ENCODE measurements around the gene NACA. TPM values are rescaled to one million over a fixed set of nuclear protein-coding genes. Genes with fewer than 3 reads are reported as not detected.
A peak's percentile ranks its signal among the peaks of the same experiment; 100 is the strongest.
"Not testable (repeated sequence)": the region's sequence is repeated elsewhere in the genome, so short reads cannot be mapped to it uniquely, and the experiment has no call there.

NACA gene
- total RNA-seq, 1 experiment from 2014 or later: 1,667 TPM

DNA sequence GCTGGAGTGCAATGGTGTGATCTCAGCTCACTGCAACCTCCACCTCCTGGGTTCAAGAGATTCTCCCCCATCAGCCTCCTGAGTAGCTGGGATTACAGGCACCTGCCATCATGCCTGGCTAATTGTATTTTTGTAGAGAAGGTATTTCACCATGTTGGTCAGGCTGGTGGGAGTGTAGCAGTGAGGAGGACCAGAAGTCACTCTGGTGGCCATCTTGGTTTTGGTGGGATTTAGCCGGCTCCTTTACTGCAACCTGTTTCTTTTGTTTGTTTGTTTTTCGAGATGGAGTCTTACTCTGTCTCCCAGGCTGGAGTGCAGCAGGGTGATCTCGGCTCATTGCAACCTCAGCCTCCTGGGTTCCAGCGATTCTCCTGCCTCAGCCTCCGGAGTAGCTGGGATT, 20.6 kb downstream of the NACA start:
- DNase-seq (ENCODE audit: low spot score); in situ Hi-C loops (cut with HindIII; ENCODE audit: low sequenced_read_pairs): not testable (repeated sequence)

GRCh38 chr12:56699020-56699661, 26.0 kb downstream of the NACA start:
- in situ Hi-C loops (cut with HindIII; ENCODE audit: low sequenced_read_pairs): no loop called here
- no peak for DNase-seq (ENCODE audit: low spot score)

- no peak for DNase-seq (ENCODE audit: low spot score)
- in situ Hi-C loops (cut with HindIII; ENCODE audit: low sequenced_read_pairs): no loop called here
Observed at GRCh38 chr12:56695327-56696101, 29.6 kb downstream of the NACA start.

DNA sequence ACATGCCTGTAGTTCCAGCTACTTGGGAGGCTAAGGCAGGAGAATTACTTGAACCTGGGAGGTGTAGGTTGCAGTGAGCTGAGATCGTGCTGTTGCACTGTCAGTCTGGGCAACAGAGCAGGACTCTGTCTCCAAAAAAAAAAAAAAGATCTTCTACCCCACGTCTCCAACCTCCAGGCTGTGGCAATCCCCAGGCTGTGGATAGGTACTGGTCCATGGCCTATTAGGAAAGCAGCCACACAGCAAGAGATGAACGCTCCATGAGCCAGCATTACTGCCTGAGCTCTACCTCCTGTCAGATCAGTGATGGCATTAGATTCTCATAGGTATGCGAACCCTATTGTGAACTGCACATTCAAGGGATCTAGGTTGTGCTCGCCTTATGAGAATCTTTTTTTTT, 30.9 kb downstream of the NACA start:
- in situ Hi-C loops (cut with HindIII; ENCODE audit: low sequenced_read_pairs): no loop called here
- no peak for DNase-seq (ENCODE audit: low spot score)

- DNase-seq (ENCODE audit: low spot score): no peak
- in situ Hi-C loops (cut with HindIII; ENCODE audit: low sequenced_read_pairs): no loop called here
Observed at GRCh38 chr12:56688846-56689109, 36.3 kb downstream of the NACA start.

- in situ Hi-C loops (cut with HindIII; ENCODE audit: low sequenced_read_pairs): no loop called here
- DNase-seq (ENCODE audit: low spot score): peak; percentile 96
Observed at GRCh38 chr12:56688129-56688845, 36.8 kb downstream of the NACA start, which contains the start of gene PTGES3. Gene PTGES3, minus strand, starts transcription at chr12:56688284. Its CDS starts 285 bp downstream, at chr12:56687999.

DNA sequence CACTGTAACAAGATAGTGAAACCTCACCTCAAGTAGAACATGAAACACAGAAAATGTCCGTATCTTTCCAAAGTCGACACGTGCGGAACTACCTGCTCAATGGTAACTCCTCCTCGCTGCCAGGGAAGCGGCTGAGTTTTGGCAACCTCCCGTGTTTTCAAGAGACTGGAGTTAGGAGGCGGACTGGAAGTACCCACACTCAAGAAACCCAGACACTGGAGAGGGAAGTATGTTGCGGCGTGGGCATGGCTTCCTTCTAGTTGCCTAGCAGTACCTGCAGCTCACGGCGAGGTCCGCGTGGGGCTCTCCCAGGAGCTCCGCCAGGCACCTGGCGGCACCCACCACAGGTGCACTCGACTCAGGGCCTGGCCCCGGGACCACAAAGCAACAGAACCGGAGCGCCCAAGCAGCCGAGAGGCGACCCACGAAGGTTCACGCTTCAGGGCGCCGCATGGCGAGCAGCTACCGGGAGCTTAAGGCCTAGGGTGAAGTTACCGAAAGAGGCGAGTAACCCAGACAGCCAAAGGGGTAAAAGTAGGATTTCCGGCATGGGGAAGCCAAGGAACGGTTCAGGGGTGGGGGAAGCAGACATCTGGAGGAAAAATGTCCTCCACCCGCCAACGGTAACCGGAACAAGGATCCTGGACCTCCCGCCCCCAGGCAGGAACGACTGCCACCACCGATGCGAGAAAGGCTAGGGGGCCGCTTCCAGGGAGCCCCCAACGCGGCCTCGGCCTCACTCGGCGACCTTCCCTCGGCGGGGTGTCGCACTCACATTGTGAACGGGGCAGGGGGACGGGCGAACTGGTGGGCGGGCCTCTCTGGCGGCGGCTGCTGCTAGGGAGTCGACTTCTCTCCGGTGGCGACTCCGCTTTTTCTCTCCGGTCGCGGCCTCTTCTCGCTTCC, 37.6 kb downstream of the NACA start:
- peak; percentile 54 for DNase-seq (ENCODE audit: low spot score)
- in situ Hi-C loops (cut with HindIII; ENCODE audit: low sequenced_read_pairs): no loop called here

DNA sequence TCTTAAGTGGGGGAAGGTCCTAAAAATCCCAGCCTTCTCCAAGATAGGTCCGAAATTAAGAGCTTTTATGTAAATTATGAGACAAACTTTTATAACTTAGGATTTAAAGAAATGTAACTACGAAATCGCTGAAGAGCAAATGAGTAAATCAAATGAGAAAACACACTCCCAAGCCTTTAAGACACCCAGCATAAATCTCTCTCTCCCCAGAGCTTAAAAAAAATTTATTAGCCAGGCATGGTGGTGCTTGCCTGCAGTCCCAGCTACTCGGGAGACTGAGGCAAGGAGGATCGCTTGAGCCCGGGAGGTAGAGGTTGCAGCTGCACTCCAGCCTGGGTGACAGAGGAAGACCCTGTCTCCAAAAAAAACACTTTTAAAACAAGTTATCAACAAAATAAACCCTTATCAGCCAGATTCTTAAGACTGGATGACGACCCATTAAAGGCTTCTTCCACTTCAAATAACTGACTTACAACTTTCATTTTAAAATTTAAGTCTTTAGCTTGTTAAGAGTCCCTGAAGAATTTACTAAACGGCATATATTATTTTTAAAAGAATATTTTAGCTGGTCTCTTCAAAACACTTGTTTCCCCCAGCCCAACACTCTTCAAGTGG, 40.2 kb downstream of the NACA start:
- DNase-seq (ENCODE audit: low spot score): no peak
- in situ Hi-C loops (cut with HindIII; ENCODE audit: low sequenced_read_pairs): no loop called here

DNA sequence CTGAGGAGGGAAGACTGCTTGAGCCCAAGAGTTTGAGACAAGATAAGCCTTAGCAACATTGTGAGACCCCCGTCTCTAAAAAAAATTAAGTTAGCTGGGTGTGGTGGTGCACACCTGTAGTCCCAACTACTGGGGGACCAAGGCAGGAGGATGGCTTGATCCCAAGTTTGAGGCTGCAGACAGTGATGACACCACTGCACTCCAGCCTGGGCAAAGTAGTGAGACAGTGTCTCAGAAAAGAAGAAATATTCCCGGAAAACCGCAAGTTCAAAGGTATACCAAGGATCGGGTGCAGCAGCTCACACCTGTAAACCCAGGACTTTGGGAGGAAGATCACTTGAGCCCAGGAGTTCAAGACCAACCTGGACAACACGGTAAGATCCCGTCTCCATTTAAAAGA, 42.8 kb downstream of the NACA start:
- in situ Hi-C loops (cut with HindIII; ENCODE audit: low sequenced_read_pairs): no loop called here
- DNase-seq (ENCODE audit: low spot score): no peak

GRCh38 chr12:56679883-56680575, 45.1 kb downstream of the NACA start:
- DNase-seq (ENCODE audit: low spot score): no peak
- in situ Hi-C loops (cut with HindIII; ENCODE audit: low sequenced_read_pairs): no loop called here

DNA sequence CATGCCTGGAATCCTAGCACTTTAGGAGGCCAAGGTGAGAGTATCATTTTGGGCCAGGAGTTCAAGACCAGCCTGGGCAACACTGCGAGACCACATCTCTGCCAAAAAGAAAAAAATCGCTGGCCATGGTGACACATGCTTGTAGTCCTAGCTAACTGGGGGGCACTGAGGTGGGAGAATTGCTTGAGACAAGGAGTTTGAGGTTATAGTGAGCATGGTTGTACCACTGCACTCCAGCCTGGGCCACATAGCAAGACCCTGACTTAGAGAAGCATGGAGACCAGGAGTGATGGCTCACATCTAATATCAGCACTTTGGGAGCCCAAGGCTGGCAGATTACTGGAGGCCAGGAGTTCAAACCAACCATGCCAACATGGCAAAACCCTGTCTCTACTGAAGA, 46.2 kb downstream of the NACA start:
- in situ Hi-C loops (cut with HindIII; ENCODE audit: low sequenced_read_pairs): no loop called here
- DNase-seq (ENCODE audit: low spot score): no peak

- in situ Hi-C loops (cut with HindIII; ENCODE audit: low sequenced_read_pairs): no loop called here
- no peak for DNase-seq (ENCODE audit: low spot score)
Observed at GRCh38 chr12:56677680-56678079, 47.4 kb downstream of the NACA start.

GRCh38 chr12:56676851-56677580, 48.1 kb downstream of the NACA start:
- no peak for DNase-seq (ENCODE audit: low spot score)
- in situ Hi-C loops (cut with HindIII; ENCODE audit: low sequenced_read_pairs): no loop called here

GRCh38 chr12:56671608-56672007, 53.5 kb downstream of the NACA start:
- in situ Hi-C loops (cut with HindIII; ENCODE audit: low sequenced_read_pairs): no loop called here
- DNase-seq (ENCODE audit: low spot score): no peak

DNA sequence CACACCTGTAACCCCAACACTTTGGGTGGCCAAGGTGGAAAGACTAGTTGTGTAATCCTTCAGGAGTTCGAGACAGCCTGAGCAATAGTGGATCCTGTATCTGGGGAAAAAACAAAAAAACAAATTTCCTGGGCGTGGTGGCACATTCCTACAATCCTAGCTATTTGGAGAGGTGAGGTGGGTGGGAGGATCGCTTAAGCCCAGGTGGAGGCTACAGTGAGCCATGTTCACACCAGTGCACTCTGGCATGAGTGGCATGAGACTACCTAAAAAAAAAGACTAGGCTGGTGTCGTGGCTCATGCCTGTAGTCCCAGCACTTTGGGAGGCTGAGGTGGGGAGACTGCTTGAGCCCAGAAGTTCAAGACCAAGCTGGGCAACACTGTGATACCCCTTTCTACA, 54.3 kb downstream of the NACA start:
- in situ Hi-C loops (cut with HindIII; ENCODE audit: low sequenced_read_pairs): no loop called here
- DNase-seq (ENCODE audit: low spot score): no peak

GRCh38 chr12:56668197-56668457, 57.0 kb downstream of the NACA start:
- no peak for DNase-seq (ENCODE audit: low spot score)
- in situ Hi-C loops (cut with HindIII; ENCODE audit: low sequenced_read_pairs): no loop called here

All from G401 (cell line).